ENCODE results near the gene RELCH. TPM values are rescaled to one million over a fixed set of nuclear protein-coding genes. Genes with fewer than 3 reads are reported as not detected.

The RELCH gene
- total RNA-seq, 4 donors from 2014 or later = 46.7 to 77.9 (median 55.0) TPM

DNA sequence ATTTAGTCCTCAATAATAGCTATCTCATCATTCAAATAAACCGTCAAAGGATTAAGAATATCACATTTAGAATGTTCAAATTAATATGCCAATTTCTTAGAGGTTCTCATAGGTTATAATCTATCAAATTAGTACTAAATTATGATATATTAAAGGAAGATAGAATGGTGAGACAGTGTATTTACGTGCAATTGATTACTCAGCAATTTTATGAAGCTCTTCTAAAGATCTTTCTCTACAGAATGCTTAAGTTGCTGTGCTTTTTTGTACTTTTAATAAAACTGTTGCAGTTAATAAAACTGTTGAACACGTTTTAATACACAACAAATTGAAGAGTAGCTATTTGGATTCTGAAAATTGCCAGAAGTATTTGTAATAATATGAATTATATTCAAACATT is 39.0 kb downstream of the RELCH start:
- WGBS, 2 donors = 95 to 97% methylated on average over 3 of the region's 3 CpGs
- intact Hi-C loops (cut with DNase I; ENCODE audit: low total_unique reads) = no loop called here
- TF ChIP-seq POLR2A (IDR thresholded peaks at IDR 0.05) = no peak
- TF ChIP-seq, protein P1, sequence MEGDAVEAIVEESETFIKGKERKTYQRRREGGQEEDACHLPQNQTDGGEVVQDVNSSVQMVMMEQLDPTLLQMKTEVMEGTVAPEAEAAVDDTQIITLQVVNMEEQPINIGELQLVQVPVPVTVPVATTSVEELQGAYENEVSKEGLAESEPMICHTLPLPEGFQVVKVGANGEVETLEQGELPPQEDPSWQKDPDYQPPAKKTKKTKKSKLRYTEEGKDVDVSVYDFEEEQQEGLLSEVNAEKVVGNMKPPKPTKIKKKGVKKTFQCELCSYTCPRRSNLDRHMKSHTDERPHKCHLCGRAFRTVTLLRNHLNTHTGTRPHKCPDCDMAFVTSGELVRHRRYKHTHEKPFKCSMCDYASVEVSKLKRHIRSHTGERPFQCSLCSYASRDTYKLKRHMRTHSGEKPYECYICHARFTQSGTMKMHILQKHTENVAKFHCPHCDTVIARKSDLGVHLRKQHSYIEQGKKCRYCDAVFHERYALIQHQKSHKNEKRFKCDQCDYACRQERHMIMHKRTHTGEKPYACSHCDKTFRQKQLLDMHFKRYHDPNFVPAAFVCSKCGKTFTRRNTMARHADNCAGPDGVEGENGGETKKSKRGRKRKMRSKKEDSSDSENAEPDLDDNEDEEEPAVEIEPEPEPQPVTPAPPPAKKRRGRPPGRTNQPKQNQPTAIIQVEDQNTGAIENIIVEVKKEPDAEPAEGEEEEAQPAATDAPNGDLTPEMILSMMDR (IDR thresholded peaks at IDR 0.05) = no peak
- no peak for DNase-seq (ENCODE audit: low spot score in 2 of 2)
- H3K4me3 ChIP-seq (ENCODE audit: low read depth, poor library complexity, severe bottlenecking) = no peak overlapping the region

DNA sequence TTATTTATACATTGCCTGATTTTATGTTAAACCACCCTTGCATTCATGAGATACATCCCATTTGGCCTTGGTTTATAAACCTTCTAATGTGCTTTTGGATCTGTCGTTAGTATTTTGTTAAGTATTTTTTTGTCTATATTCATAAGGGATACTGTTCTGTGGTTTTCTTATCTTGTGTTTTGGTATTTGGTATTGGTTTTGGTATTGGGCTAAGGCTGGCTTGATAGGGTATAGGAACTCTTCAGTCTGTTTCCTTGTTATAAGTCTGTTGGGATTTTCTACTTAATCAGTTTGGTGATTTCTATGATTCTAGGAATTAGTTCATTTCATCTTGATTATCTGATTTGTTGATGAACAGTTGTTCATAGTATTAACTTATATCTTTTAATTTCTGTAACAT is 49.2 kb downstream of the RELCH start:
- no peak overlapping the region for H3K4me3 ChIP-seq (ENCODE audit: low read depth, poor library complexity, severe bottlenecking)
- TF ChIP-seq POLR2A (IDR thresholded peaks at IDR 0.05) = no peak
- TF ChIP-seq, protein P1 (IDR thresholded peaks at IDR 0.05) = no peak
- intact Hi-C loops (cut with DNase I; ENCODE audit: low total_unique reads) = no loop called here
- 94 to 100% methylated on average over 1 of the region's 1 CpG for WGBS, 2 donors
- DNase-seq (ENCODE audit: low spot score in 2 of 2) = no peak

DNA sequence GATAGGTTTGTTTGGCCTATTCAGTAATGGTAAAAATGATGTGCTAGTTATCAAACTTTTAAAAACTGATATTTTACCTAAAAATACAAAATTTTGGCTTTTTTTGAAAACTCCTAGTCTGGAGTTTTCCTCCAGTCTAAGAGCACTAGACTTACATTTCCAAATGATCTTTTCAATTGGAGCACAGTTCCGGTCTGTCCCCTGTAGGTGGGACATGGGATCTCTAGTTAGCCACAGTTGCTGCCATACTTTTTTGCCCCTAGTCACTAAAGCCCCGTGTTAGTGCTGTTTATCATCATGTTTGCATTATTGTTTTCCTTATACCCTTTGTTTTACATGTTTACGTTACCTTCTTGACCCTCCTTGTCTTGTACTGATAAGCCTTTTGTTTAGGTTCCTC is 52.4 kb downstream of the RELCH start:
- intact Hi-C loops (cut with DNase I; ENCODE audit: low total_unique reads) = no loop called here
- DNase-seq (ENCODE audit: low spot score in 2 of 2) = no peak
- H3K4me3 ChIP-seq (ENCODE audit: low read depth, poor library complexity, severe bottlenecking) = no peak overlapping the region
- TF ChIP-seq, protein P1 (IDR thresholded peaks at IDR 0.05) = no peak
- no peak for TF ChIP-seq POLR2A (IDR thresholded peaks at IDR 0.05)
- 95 to 98% methylated on average over 3 of the region's 3 CpGs for WGBS, 2 donors

DNA sequence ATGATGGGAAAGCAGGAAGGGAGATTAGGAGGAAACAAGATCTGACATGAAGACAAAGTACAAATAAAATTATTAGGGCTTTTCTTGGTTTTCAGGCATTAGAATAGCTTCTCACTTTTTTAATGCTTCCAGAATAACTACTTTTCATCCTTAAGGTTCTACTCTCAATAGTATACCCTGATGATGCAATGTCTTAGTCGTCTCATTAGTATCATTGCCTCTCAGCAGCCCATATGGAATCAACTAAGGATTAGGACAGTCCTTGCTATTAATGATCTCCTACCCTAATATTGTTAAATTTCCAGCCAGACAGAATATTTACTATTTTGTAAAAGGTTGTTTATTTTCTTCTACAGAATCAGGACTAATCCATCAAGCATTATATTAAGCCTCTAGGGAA is 55.9 kb downstream of the RELCH start:
- no peak for TF ChIP-seq POLR2A (IDR thresholded peaks at IDR 0.05)
- TF ChIP-seq, protein P1 (IDR thresholded peaks at IDR 0.05) = no peak
- WGBS, 2 donors = 73 to 77% methylated on average over 1 of the region's 1 CpG
- DNase-seq (ENCODE audit: low spot score in 2 of 2) = no peak
- intact Hi-C loops (cut with DNase I; ENCODE audit: low total_unique reads) = loop anchor here (10.0 kb wide), 1 partner anchor 58 kb away; the partner anchor contains the start of genes PIGN and RELCH
- H3K4me3 ChIP-seq (ENCODE audit: low read depth, poor library complexity, severe bottlenecking) = no peak overlapping the region

DNA sequence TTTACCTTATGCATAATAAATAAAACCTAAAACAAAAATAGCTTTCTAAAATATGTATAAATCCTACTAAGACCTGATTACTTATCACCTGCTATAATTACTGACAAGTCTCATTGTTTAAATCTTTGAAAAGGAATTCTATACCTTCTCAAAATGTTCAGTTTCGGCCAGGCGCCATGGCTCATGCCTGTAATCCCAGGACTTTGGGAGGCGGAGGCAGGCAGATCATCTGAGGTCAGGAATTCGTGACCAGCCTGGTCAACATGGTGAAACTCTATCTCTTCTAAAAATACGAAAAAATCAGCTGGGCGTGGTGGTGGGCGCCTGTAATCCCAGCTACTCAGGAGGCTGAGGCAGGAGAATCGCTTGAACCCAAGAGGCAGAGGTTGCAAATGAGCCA is 58.1 kb downstream of the RELCH start:
- TF ChIP-seq, protein P1 (IDR thresholded peaks at IDR 0.05) = no peak
- no peak for TF ChIP-seq POLR2A (IDR thresholded peaks at IDR 0.05)
- DNase-seq (ENCODE audit: low spot score in 2 of 2) = no peak
- WGBS, 2 donors = 93 to 96% methylated on average over 8 of the region's 8 CpGs
- intact Hi-C loops (cut with DNase I; ENCODE audit: low total_unique reads) = loop anchor here (10.0 kb wide), 1 partner anchor 60 kb away; the partner anchor contains the start of genes PIGN and RELCH
- H3K4me3 ChIP-seq (ENCODE audit: low read depth, poor library complexity, severe bottlenecking) = no peak overlapping the region

DNA sequence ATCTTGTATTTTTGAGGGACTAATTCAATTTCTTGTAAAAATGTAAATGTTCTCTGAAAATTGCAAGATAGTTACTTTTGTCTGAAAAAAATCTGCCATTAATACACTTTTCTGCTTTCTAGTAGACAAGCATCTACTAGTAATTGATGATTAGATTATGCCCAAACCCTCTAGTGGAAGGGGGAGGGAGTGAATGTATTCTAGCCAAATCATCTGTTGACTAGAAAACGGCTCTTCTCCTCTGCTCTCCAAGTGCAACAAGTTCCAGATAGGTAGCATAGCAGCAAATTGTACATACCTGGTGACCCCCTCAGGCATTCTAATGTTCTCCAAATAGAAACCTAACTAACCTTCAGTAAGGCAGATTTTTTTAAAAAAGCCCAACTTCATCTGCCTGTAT is 58.6 kb downstream of the RELCH start:
- TF ChIP-seq, protein P1 (IDR thresholded peaks at IDR 0.05) = no peak
- TF ChIP-seq POLR2A (IDR thresholded peaks at IDR 0.05) = no peak
- 38 to 48% methylated on average over 1 of the region's 1 CpG for WGBS, 2 donors
- H3K4me3 ChIP-seq (ENCODE audit: low read depth, poor library complexity, severe bottlenecking) = no peak overlapping the region
- intact Hi-C loops (cut with DNase I; ENCODE audit: low total_unique reads) = loop anchor here (10.0 kb wide), 1 partner anchor 61 kb away; the partner anchor contains the start of genes PIGN and RELCH
- no peak for DNase-seq (ENCODE audit: low spot score in 2 of 2)

All from lower leg skin (tissue), 4 donors.